ENCODE measurements around the gene HBS1L.

Gene HBS1L

DNA sequence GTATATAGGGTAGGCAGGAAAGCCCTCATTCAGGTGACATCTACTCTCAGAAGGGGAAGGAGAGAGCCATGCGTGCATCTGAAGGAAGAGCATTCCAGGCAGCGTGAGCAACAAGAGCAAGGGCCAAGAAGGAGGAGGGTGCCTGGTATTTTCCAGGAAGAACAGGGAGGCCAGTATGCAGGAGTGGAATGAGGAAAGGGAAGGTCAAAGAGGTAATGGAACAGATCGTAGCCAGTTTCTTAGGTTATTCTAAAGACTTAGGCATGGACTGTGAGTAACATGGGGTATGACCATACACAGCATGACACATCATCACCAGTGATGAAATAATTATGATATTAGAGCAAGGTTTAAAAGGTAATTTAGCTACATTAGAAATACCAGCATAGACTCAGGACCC lies 128.8 kb downstream of the HBS1L start:
- TF ChIP-seq ZNF677 (tag by site-specific recombination; IDR thresholded peaks at IDR 0.05) (no peak), ZNF133 (tag by site-specific recombination; IDR thresholded peaks at IDR 0.05) (no peak), ZNF654 (tag by site-specific recombination; IDR thresholded peaks at IDR 0.05; ENCODE audit: low read depth) (no peak), TRIM28 (IDR thresholded peaks at IDR 0.05; ENCODE audit: borderline replicate concordance, low read length) (no peak), SETDB1 (IDR thresholded peaks at IDR 0.05; ENCODE audit: insufficient read length, low read length) (no peak), ZIC2 (tag by site-specific recombination; IDR thresholded peaks at IDR 0.05) (no peak)
- TF ChIP-seq, protein P1, sequence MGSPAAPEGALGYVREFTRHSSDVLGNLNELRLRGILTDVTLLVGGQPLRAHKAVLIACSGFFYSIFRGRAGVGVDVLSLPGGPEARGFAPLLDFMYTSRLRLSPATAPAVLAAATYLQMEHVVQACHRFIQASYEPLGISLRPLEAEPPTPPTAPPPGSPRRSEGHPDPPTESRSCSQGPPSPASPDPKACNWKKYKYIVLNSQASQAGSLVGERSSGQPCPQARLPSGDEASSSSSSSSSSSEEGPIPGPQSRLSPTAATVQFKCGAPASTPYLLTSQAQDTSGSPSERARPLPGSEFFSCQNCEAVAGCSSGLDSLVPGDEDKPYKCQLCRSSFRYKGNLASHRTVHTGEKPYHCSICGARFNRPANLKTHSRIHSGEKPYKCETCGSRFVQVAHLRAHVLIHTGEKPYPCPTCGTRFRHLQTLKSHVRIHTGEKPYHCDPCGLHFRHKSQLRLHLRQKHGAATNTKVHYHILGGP (tag by site-specific recombination; IDR thresholded peaks at IDR 0.05) = no peak
- no peak overlapping the region for H3K4me3 ChIP-seq (ENCODE audit: low read depth, low read length)
- ChIA-PET CTCF (interaction anchor here (0.7 to 3.6 kb wide), 2 partner anchors 15 to 43 kb away, joined by 3 to 18 read pairs; no protein-coding TSS in a partner anchor), POLR2A (no interaction called here)
- no peaks in the 10 kb centered on the region for H3K4me1 ChIP-seq (ENCODE audit: control insufficient read depth, insufficient read depth, low read length)
- H3K9me3 ChIP-seq (ENCODE audit: control insufficient read depth, insufficient read depth, low read depth, low read length) = no peaks in the 10 kb centered on the region
- no peak overlapping the region for H3K27ac ChIP-seq (ENCODE audit: extremely low read depth, low read depth, low read length)
- no peaks in the 10 kb centered on the region for H3K36me3 ChIP-seq (ENCODE audit: control insufficient read depth in 2 of 2, insufficient read depth in 1 of 2, low read length in 2 of 2)

DNA sequence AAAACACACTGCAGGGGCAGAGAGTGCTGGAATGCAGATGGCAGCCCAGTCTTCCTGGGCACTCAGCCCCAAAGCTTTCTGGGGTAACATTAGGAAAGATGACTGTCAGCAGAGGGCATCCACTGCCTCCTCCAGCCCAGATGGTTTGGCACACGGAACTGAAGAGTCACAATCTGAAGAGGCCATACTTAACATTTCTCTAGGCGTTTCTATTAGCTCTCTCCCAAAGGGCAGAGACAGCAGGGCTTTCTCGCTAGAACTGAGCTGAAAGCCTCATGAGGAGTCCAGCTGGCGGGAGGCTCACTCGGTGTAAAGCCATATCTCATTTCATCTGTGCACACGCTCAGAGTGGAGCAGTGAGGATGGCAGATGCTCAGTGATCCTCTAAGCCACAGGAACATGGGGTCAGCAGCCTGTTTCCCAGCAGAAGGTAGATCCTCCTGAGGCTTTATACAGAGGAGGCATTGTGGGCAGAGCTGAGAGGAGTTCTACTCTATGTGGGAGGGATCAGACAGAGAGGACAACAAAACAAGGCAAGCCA lies 132.8 kb downstream of the HBS1L start:
- Histone ChIP-seq H3K4me3 (ENCODE audit: low read depth, low read length) (no peak overlapping the region), H3K27ac (ENCODE audit: extremely low read depth, low read depth, low read length) (no peak overlapping the region), H3K4me1 (ENCODE audit: control insufficient read depth, insufficient read depth, low read length) (no peaks in the 10 kb centered on the region), H3K36me3 (ENCODE audit: control insufficient read depth in 2 of 2, insufficient read depth in 1 of 2, low read length in 2 of 2) (peaks cover 0 to 3% of the 10 kb centered on the region in 2 experiments; a peak in 1 of 3 replicates), H3K9me3 (ENCODE audit: control insufficient read depth, insufficient read depth, low read depth, low read length) (no peaks in the 10 kb centered on the region)
- POLR2A ChIA-PET = no interaction called here
- TF ChIP-seq ZFHX2 (tag by site-specific recombination; conservative IDR thresholded peaks at IDR 0.05) (0 out of 2 replicates have a peak, but pooled peaks have one; percentile 12), ZEB2 (tag by site-specific recombination; IDR thresholded peaks at IDR 0.05) (no peak)
- CTCF ChIA-PET = interaction anchor here (6.1 kb wide), 1 partner anchor 18 kb away, joined by 49 read pairs; no protein-coding TSS in a partner anchor

DNA sequence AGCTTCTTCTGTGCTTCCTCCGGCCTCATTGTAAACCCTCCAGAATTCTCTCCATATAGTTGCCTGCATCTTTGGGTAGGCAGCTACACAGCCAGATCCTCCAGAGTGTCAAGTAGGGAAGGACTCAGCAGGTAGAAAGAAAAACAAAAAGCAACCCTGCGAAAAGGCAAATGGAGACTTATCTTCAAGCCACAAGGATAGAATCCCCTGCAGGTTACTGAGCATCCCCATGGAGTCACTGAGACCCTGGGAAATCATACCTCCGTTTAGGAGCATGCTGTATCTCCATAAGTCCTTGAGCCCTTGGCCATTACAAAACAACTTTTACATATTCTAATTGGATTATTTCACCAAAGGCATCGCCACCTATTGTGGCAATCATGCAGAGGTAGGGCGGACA lies 133.3 kb downstream of the HBS1L start:
- Histone ChIP-seq H3K27ac (ENCODE audit: extremely low read depth, low read depth, low read length) (no peak overlapping the region), H3K4me3 (ENCODE audit: low read depth, low read length) (no peak overlapping the region), H3K9me3 (ENCODE audit: control insufficient read depth, insufficient read depth, low read depth, low read length) (no peaks in the 10 kb centered on the region), H3K4me1 (ENCODE audit: control insufficient read depth, insufficient read depth, low read length) (no peaks in the 10 kb centered on the region), H3K36me3 (ENCODE audit: control insufficient read depth in 2 of 2, insufficient read depth in 1 of 2, low read length in 2 of 2) (peaks cover 0 to 3% of the 10 kb centered on the region in 2 experiments; a peak in 1 of 3 replicates)
- ChIA-PET POLR2A (no interaction called here), CTCF (interaction anchor here (0.8 to 6.1 kb wide), 4 partner anchors 19 to 963 kb away, joined by 3 to 49 read pairs (median 4); no protein-coding TSS in a partner anchor)
- peak; percentile 59; the same call in 1 of the 2 replicates for TF ChIP-seq ZIC2 (tag by site-specific recombination; IDR thresholded peaks at IDR 0.05)
- no peak for TF ChIP-seq ZNF621 (tag by site-specific recombination; IDR thresholded peaks at IDR 0.05)

DNA sequence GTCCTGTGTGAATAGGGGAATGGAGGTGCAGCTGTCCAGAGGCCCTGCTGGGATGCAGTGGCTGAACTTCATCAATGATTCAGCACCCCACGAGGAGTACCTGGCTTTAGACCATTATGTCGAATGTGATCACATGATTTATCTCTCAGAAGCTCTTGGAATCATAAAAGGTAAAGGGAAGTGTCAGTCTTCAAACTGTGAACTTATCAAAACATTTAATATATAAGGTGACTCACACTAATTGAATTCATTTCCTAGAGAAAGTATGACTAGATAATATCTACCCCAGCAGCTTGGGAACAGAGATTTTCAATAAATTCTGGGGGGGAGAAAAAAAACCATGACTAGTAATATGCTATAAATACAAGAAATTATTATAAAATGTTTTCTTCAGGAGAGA lies 134.2 kb downstream of the HBS1L start:
- Histone ChIP-seq H3K36me3 (ENCODE audit: control insufficient read depth in 2 of 2, insufficient read depth in 1 of 2, low read length in 2 of 2) (peaks cover 0 to 3% of the 10 kb centered on the region in 2 experiments; a peak in 1 of 3 replicates), H3K4me3 (ENCODE audit: low read depth, low read length) (no peak overlapping the region), H3K9me3 (ENCODE audit: control insufficient read depth, insufficient read depth, low read depth, low read length) (no peaks in the 10 kb centered on the region), H3K4me1 (ENCODE audit: control insufficient read depth, insufficient read depth, low read length) (no peaks in the 10 kb centered on the region), H3K27ac (ENCODE audit: extremely low read depth, low read depth, low read length) (no peak overlapping the region)
- POLR2A ChIA-PET = no interaction called here
- no peak for TF ChIP-seq ZBTB48 (tag by site-specific recombination; IDR thresholded peaks at IDR 0.05)
- no peak for TF ChIP-seq ZBTB8A (tag by site-specific recombination; IDR thresholded peaks at IDR 0.05)
- no peak for TF ChIP-seq ZNF214 (tag by site-specific recombination; IDR thresholded peaks at IDR 0.05; ENCODE audit: borderline replicate concordance)
- no peak for TF ChIP-seq ZBTB1 (tag by site-specific recombination; IDR thresholded peaks at IDR 0.05)
- no peak for TF ChIP-seq ZNF184 (tag by site-specific recombination; IDR thresholded peaks at IDR 0.05)
- TF ChIP-seq ZNF274 (IDR thresholded peaks at IDR 0.05; ENCODE audit: low read length) = no peak
- no peak for TF ChIP-seq ZNF274 (tag by site-specific recombination; IDR thresholded peaks at IDR 0.05; ENCODE audit: borderline replicate concordance)
- no peak for TF ChIP-seq ZNF571 (tag by site-specific recombination; IDR thresholded peaks at IDR 0.05)
- no peak for TF ChIP-seq IKZF3 (tag by site-specific recombination; IDR thresholded peaks at IDR 0.05)
- TF ChIP-seq ZNF16 (tag by site-specific recombination; IDR thresholded peaks at IDR 0.05; ENCODE audit: low read depth) = no peak
- CTCF ChIA-PET = interaction anchor here (1.2 to 6.1 kb wide), 3 partner anchors 20 to 810 kb away, joined by 3 to 49 read pairs (median 6); no protein-coding TSS in a partner anchor
